IgD-negative memory B cell (primary cell): Measurements from ENCODE around the gene CLDN10. TPM values are rescaled to one million over a fixed set of nuclear protein-coding genes. Genes with fewer than 3 reads are reported as not detected.
"Not testable (repeated sequence)": the region's sequence is repeated elsewhere in the genome, so short reads cannot be mapped to it uniquely, and the experiment has no call there.

Experiments used
- H3K27ac Mint-ChIP-seq, 3 donors: one replicate each; pipeline ENCODE4 v1.8.0; 2020 to 2022; ENCODE audit warnings: mild to moderate bottlenecking in 3 of 3, mixed read lengths in 3 of 3, moderate library complexity in 1 of 3
- H3K27me3 Mint-ChIP-seq: one replicate; pipeline ENCODE4 v1.8.0; 2021; ENCODE audit warnings: mixed read lengths
- H3K36me3 Mint-ChIP-seq: one replicate; pipeline ENCODE4 v1.8.0; 2020; ENCODE audit warnings: mild to moderate bottlenecking, mixed read lengths
- H3K4me1 Mint-ChIP-seq, 3 donors: one replicate each; pipeline ENCODE4 v1.8.0; 2020 to 2022; ENCODE audit warnings: mixed read lengths in 3 of 3, mild to moderate bottlenecking in 1 of 3
- H3K4me3 Mint-ChIP-seq, 4 donors: one replicate each; pipeline ENCODE4 v1.8.0; 2020 to 2022; ENCODE audit warnings: mild to moderate bottlenecking in 4 of 4, mixed read lengths in 4 of 4, moderate library complexity in 3 of 4
- H3K9me3 Mint-ChIP-seq, 3 donors: one replicate each; pipeline ENCODE4 v1.8.0; 2020 to 2021; ENCODE audit warnings: mixed read lengths in 3 of 3, mild to moderate bottlenecking in 1 of 3
- polyA plus RNA-seq: library from polyadenylated mRNA; unstranded; fragments of 300-500 nt; fragmentation: Illumina TruSeq; gene quantifications from one replicate; pipeline ENCODE4 v1.2.3, GENCODE V29; 2021

CLDN10 gene
- polyA plus RNA-seq, 1 donor from 2014 or later, result not detected

GRCh38 chr13:95560387-95560786 is 7.9 kb downstream of the CLDN10 start:
- Mint-ChIP-seq H3K27ac (no peak overlapping the region), H3K36me3 (no peaks in the 10 kb centered on the region), H3K27me3 (peaks cover 12% of the 10 kb centered on the region), H3K4me3 (no peak overlapping the region), H3K4me1 (no peaks in the 10 kb centered on the region), H3K9me3 (peaks cover 0 to under 1% (median 0%) of the 10 kb centered on the region in 3 donors)

GRCh38 chr13:95564091-95564490 is 11.6 kb downstream of the CLDN10 start:
- Mint-ChIP-seq H3K27ac (no peak overlapping the region), H3K36me3 (no peaks in the 10 kb centered on the region), H3K9me3 (peaks cover 0 to 4% (median 1%) of the 10 kb centered on the region in 3 donors), H3K4me3 (no peak overlapping the region), H3K4me1 (no peaks in the 10 kb centered on the region), H3K27me3 (peaks cover 3% of the 10 kb centered on the region)

GRCh38 chr13:95564733-95565291 is 12.3 kb downstream of the CLDN10 start:
- no peaks in the 10 kb centered on the region for H3K36me3 Mint-ChIP-seq
- H3K27ac Mint-ChIP-seq, result no peak overlapping the region
- peaks cover 3% of the 10 kb centered on the region for H3K27me3 Mint-ChIP-seq

DNA sequence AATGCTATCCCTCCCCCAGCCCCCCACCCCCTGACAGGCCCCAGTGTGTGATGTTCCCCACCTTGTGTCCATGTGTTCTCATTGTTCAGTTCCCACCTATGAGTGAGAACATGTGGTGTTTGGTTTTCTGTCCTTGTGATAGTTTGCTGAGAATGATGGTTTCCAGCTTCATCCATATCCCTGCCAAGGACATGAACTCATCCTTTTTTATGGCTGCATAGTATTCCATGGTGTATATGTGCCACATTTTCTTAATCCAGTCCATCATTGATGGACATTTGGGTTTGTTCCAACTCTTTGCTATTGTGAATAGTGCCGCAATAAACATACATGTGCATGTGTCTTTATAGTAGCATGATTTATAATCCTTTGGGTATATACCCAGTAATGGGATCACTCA is 13.2 kb downstream of the CLDN10 start:
- not testable (repeated sequence) for H3K4me1 Mint-ChIP-seq, H3K36me3 Mint-ChIP-seq, H3K27ac Mint-ChIP-seq, H3K27me3 Mint-ChIP-seq, H3K4me3 Mint-ChIP-seq, H3K9me3 Mint-ChIP-seq

More at GRCh38 chr13:95564733-95565291, 12.3 kb downstream of the CLDN10 start:
- Mint-ChIP-seq H3K9me3 (peaks cover 0 to 4% (median 2%) of the 10 kb centered on the region in 3 donors), H3K4me3 (no peak overlapping the region), H3K4me1 (no peaks in the 10 kb centered on the region)

DNA sequence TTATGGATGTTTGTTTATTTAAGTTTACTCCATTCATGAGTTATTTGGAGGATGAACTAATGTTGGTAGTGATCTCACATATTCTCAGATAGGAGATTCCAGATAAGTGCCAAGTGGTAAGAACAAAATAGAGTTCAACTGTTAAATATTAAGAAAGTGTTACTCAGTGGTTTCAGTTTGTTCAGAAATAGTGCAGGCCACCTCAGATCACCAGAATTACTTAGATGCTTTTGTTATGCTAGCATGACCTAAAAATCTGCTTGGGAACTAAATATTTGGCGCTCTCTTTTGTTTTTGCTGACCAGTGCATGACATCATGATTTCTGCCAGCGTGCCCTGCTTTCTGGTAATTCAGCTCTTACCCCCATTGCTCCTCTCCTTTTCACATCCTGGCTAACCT is 15.6 kb downstream of the CLDN10 start:
- Mint-ChIP-seq H3K4me1 (no peaks in the 10 kb centered on the region), H3K27ac (no peak overlapping the region), H3K36me3 (no peaks in the 10 kb centered on the region), H3K9me3 (peaks cover 0 to 4% (median 2%) of the 10 kb centered on the region in 3 donors), H3K27me3 (peaks cover 8% of the 10 kb centered on the region), H3K4me3 (no peak overlapping the region)

GRCh38 chr13:95570016-95570415 is 17.5 kb downstream of the CLDN10 start:
- Mint-ChIP-seq H3K36me3 (no peaks in the 10 kb centered on the region), H3K27ac (no peak overlapping the region), H3K9me3 (peaks cover 0 to 8% (median 2%) of the 10 kb centered on the region in 3 donors), H3K27me3 (peaks cover 12% of the 10 kb centered on the region), H3K4me3 (no peak overlapping the region), H3K4me1 (no peaks in the 10 kb centered on the region)

DNA sequence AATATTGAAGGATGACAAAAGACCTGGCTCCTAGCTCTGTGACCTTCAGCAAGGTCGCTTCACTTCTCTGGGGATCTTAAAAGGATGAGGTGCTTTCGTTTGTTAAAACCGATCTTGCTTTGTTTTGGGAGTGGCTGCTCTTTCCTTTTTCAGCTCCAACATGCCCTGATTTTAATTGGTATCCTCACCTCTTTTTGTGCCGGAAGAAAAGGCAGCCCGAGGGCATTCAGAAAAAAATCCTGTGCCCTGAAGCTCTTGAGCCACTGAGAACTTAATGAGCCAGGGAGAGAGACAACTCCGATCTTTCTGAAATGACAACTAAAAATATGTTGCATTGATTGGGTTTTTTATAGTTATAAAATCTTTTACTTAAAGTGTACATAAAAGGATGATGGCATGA is 19.4 kb downstream of the CLDN10 start:
- peaks cover 0 to 5% (median 2%) of the 10 kb centered on the region in 3 donors for H3K9me3 Mint-ChIP-seq
- H3K27me3 Mint-ChIP-seq, result peaks cover 13% of the 10 kb centered on the region
- no peaks in the 10 kb centered on the region for H3K36me3 Mint-ChIP-seq
- no peaks in the 10 kb centered on the region for H3K4me1 Mint-ChIP-seq
- no peak overlapping the region for H3K4me3 Mint-ChIP-seq
- H3K27ac Mint-ChIP-seq, result no peak overlapping the region

- Mint-ChIP-seq H3K36me3 (no peaks in the 10 kb centered on the region), H3K9me3 (peaks cover 0 to 5% (median 2%) of the 10 kb centered on the region in 3 donors), H3K4me1 (no peaks in the 10 kb centered on the region), H3K27me3 (peaks cover 13% of the 10 kb centered on the region), H3K4me3 (no peak overlapping the region), H3K27ac (no peak overlapping the region)
Observed at GRCh38 chr13:95573221-95573620, 20.7 kb downstream of the CLDN10 start.

DNA sequence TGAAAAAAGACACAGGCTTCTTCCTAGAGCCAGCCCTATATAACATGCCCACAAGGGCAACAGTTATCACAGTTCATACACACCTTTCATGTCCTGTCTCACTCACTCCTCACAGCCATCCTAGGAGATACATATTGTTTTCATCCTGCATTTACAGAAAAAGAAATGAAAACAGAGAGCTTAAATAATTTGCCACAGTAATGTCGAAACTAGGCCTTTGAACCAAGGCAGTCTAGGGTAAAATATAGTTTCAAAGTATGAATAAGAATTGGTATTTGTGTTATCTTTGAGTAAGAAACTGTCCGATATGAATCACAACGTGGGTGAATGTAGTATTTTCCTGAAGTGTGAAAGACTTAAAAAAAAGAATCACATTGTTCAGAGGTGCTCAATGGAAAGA is 26.8 kb downstream of the CLDN10 start:
- Mint-ChIP-seq H3K36me3 (peaks cover 1% of the 10 kb centered on the region), H3K4me3 (no peak overlapping the region), H3K4me1 (no peaks in the 10 kb centered on the region), H3K27ac (no peak overlapping the region), H3K9me3 (peaks cover 0 to 1% (median 0%) of the 10 kb centered on the region in 3 donors), H3K27me3 (peaks cover 16% of the 10 kb centered on the region)

- no peak overlapping the region for H3K4me3 Mint-ChIP-seq
Observed at GRCh38 chr13:95585867-95586266, 33.3 kb downstream of the CLDN10 start.

GRCh38 chr13:95588134-95588533 is 35.6 kb downstream of the CLDN10 start:
- no peak overlapping the region for H3K27ac Mint-ChIP-seq
- H3K27me3 Mint-ChIP-seq, result peaks cover 4% of the 10 kb centered on the region
- H3K4me3 Mint-ChIP-seq, result no peak overlapping the region
- H3K36me3 Mint-ChIP-seq, result no peaks in the 10 kb centered on the region
- peaks cover 0 to 3% (median 0%) of the 10 kb centered on the region in 3 donors for H3K9me3 Mint-ChIP-seq
- no peaks in the 10 kb centered on the region for H3K4me1 Mint-ChIP-seq

More at GRCh38 chr13:95585867-95586266, 33.3 kb downstream of the CLDN10 start:
- H3K9me3 Mint-ChIP-seq, result peaks cover 0 to 3% (median 0%) of the 10 kb centered on the region in 3 donors
- H3K27ac Mint-ChIP-seq, result no peak overlapping the region
- peaks cover 1% of the 10 kb centered on the region for H3K36me3 Mint-ChIP-seq
- H3K4me1 Mint-ChIP-seq, result no peaks in the 10 kb centered on the region
- H3K27me3 Mint-ChIP-seq, result peaks cover 4% of the 10 kb centered on the region

GRCh38 chr13:95588721-95589120 is 36.2 kb downstream of the CLDN10 start:
- H3K27me3 Mint-ChIP-seq, result peaks cover 4% of the 10 kb centered on the region
- no peak overlapping the region for H3K4me3 Mint-ChIP-seq
- no peaks in the 10 kb centered on the region for H3K36me3 Mint-ChIP-seq
- H3K4me1 Mint-ChIP-seq, result no peaks in the 10 kb centered on the region
- H3K27ac Mint-ChIP-seq, result no peak overlapping the region
- peaks cover 0 to 3% (median 0%) of the 10 kb centered on the region in 3 donors for H3K9me3 Mint-ChIP-seq

DNA sequence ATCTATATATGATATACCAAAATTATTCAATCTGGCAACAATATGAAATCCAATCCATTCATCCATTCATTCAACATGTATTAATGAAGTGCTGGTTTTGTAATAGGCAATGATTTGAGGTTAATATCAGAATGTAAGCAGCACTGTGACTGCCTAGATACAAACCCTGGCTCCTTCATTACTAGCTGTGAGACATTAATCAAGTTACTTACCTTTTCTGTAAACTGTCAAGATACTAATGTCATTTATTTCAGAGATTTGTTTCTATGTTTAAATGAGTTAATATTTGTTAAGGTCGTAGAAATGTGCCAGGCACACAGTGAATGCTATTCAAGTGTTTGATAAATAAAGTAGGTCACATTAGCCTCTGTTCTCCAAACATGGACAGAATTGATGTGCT is 40.9 kb downstream of the CLDN10 start:
- no peaks in the 10 kb centered on the region for H3K4me1 Mint-ChIP-seq
- no peaks in the 10 kb centered on the region for H3K9me3 Mint-ChIP-seq
- no peaks in the 10 kb centered on the region for H3K36me3 Mint-ChIP-seq
- H3K27me3 Mint-ChIP-seq, result peaks cover 7% of the 10 kb centered on the region
- H3K4me3 Mint-ChIP-seq, result no peak overlapping the region
- no peak overlapping the region for H3K27ac Mint-ChIP-seq

DNA sequence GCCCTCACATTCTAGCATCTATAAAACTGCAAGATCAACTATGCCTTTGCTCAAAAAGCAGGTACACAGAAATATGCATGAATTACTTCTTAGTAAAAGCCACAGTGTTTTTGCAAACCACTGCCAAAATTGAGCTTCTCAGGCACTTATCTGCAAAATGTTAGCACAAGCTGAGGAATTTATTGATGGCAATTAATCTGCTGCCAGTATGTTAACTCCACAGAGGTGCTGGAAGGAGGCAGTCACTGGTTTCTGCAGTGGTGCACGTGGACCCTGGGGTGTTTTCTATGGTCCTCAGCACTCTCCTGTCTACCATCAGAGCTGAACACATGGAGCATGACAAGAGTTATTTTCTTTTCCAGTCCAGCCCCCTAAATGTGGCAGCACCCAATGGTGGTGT is 44.2 kb downstream of the CLDN10 start:
- Mint-ChIP-seq H3K4me3 (no peak overlapping the region), H3K36me3 (no peaks in the 10 kb centered on the region), H3K9me3 (no peaks in the 10 kb centered on the region), H3K27me3 (peaks cover 4% of the 10 kb centered on the region), H3K27ac (no peak overlapping the region), H3K4me1 (no peaks in the 10 kb centered on the region)

- Mint-ChIP-seq H3K9me3 (no peaks in the 10 kb centered on the region), H3K4me3 (no peak overlapping the region), H3K27me3 (peaks cover 10% of the 10 kb centered on the region), H3K36me3 (no peaks in the 10 kb centered on the region), H3K4me1 (no peaks in the 10 kb centered on the region), H3K27ac (no peak overlapping the region)
Observed at GRCh38 chr13:95601216-95601615, 48.7 kb downstream of the CLDN10 start.

DNA sequence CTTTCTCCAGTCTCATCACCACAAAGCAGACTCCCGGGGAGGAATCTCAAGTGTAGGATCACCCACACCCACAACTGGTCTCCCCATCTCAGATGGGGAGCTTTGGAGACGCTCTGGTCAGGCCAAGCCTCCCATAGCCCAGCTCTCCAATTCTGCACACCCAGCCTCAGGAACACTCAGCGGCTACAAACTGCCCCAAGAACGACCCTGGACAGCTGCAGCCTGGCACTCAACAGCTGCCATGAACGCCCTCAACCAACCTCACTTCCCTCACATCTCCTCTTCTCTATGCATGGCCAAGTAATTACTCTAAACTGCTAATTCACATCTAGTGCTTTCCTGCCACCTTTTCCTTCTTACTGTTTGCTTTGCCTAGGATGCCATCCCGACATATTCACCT is 49.4 kb downstream of the CLDN10 start:
- no peaks in the 10 kb centered on the region for H3K9me3 Mint-ChIP-seq
- no peaks in the 10 kb centered on the region for H3K4me1 Mint-ChIP-seq
- H3K27ac Mint-ChIP-seq, result no peak overlapping the region
- no peaks in the 10 kb centered on the region for H3K36me3 Mint-ChIP-seq
- peaks cover 10% of the 10 kb centered on the region for H3K27me3 Mint-ChIP-seq
- H3K4me3 Mint-ChIP-seq, result no peak overlapping the region
